H9 (cell line): Measurements from ENCODE around the gene ASH1L. TPM values are rescaled to one million over a fixed set of nuclear protein-coding genes. Genes with fewer than 3 reads are reported as not detected.

ENCODE experiments used
- DNase-seq: peaks from one replicate; pipeline ENCODE4 v3.0.0-alpha.2; 2017
- H2AFZ ChIP-seq: one replicate; pipeline ENCODE4 v1.6.1; 2013; ENCODE audit warnings: mild to moderate bottlenecking, low read length, control low read depth, moderate library complexity
- H2AK5ac ChIP-seq: 2 replicates; pipeline ENCODE4 v1.6.1; 2013; ENCODE audit warnings: low read length, control low read depth, mixed read lengths; ENCODE audit not compliant: insufficient read length
- H2BK120ac ChIP-seq: one replicate; pipeline ENCODE4 v1.6.1; 2013; ENCODE audit warnings: low read depth, mild to moderate bottlenecking, low read length, control low read depth, inconsistent platforms; ENCODE audit not compliant: poor library complexity, severe bottlenecking
- H2BK12ac ChIP-seq: 2 replicates; pipeline ENCODE4 v1.6.1; 2013; ENCODE audit warnings: low read length, control low read depth, mixed read lengths, low read depth; ENCODE audit not compliant: insufficient read length
- H2BK15ac ChIP-seq: 2 replicates; pipeline ENCODE4 v1.6.1; 2013; ENCODE audit warnings: low read depth, low read length, control low read depth
- H2BK20ac ChIP-seq: one replicate; pipeline ENCODE4 v1.6.1; 2013; ENCODE audit warnings: low read depth, mild to moderate bottlenecking, low read length, control low read depth, inconsistent platforms; ENCODE audit not compliant: poor library complexity, severe bottlenecking
- H2BK5ac ChIP-seq: 2 replicates; pipeline ENCODE4 v1.6.1; 2013; ENCODE audit warnings: low read length, control low read depth, mixed read lengths; ENCODE audit not compliant: insufficient read length
- H3K14ac ChIP-seq: 2 replicates; pipeline ENCODE4 v1.6.1; 2013; ENCODE audit warnings: low read length, control low read depth; ENCODE audit not compliant: insufficient read depth
- H3K18ac ChIP-seq: 2 replicates; pipeline ENCODE4 v1.6.1; 2013; ENCODE audit warnings: low read depth, mild to moderate bottlenecking, mixed read lengths, low read length, control low read depth; ENCODE audit not compliant: insufficient read length
- H3K23ac ChIP-seq: 2 replicates; pipeline ENCODE4 v1.6.1; 2013; ENCODE audit warnings: low read length, control low read depth, mixed read lengths, low read depth; ENCODE audit not compliant: insufficient read length
- H3K23me2 ChIP-seq: 2 replicates; pipeline ENCODE4 v1.6.1; 2013; ENCODE audit warnings: low read depth, mild to moderate bottlenecking, mixed read lengths, low read length, control low read depth; ENCODE audit not compliant: insufficient read length, poor library complexity, severe bottlenecking
- H3K27ac ChIP-seq: 2 replicates; pipeline ENCODE4 v1.5.1; 2013; ENCODE audit warnings: low read length, control low read depth, mixed read lengths, low read depth; ENCODE audit not compliant: insufficient read length
- H3K27me3 ChIP-seq: 2 replicates; pipeline ENCODE4 v1.6.1; 2013; ENCODE audit warnings: low read length, control low read depth, inconsistent platforms; ENCODE audit not compliant: insufficient read depth
- H3K4ac ChIP-seq: 2 replicates; pipeline ENCODE4 v1.6.1; 2013; ENCODE audit warnings: low read depth, mild to moderate bottlenecking, control low read depth, inconsistent platforms, low read length, moderate library complexity
- H3K4me1 ChIP-seq: 2 replicates; pipeline ENCODE4 v1.6.1; 2013; ENCODE audit warnings: low read length, control low read depth, inconsistent platforms; ENCODE audit not compliant: insufficient read depth
- H3K4me2 ChIP-seq: 2 replicates; pipeline ENCODE4 v1.6.1; 2013; ENCODE audit warnings: low read length, control low read depth, mixed read lengths; ENCODE audit not compliant: insufficient read length, insufficient read depth
- H3K56ac ChIP-seq: 2 replicates; pipeline ENCODE4 v1.6.1; 2013; ENCODE audit warnings: low read depth, mild to moderate bottlenecking, mixed read lengths, low read length, control low read depth; ENCODE audit not compliant: insufficient read length
- H3K79me1 ChIP-seq: 2 replicates; pipeline ENCODE4 v1.6.1; 2013; ENCODE audit warnings: low read depth, mild to moderate bottlenecking, moderate library complexity, low read length, control low read depth, inconsistent platforms; ENCODE audit not compliant: insufficient read depth, poor library complexity, severe bottlenecking
- H3K79me2 ChIP-seq: 2 replicates; pipeline ENCODE4 v1.6.1; 2013; ENCODE audit warnings: low read length, control low read depth, inconsistent platforms; ENCODE audit not compliant: insufficient read depth
- H3K9ac ChIP-seq: 2 replicates; pipeline ENCODE4 v1.6.1; 2013; ENCODE audit warnings: low read length, control low read depth, mixed read lengths; ENCODE audit not compliant: insufficient read length; ENCODE audit errors: extremely low read depth
- H3K9me3 ChIP-seq: one replicate; pipeline ENCODE4 v1.6.1; 2013; ENCODE audit warnings: low read depth, low read length, inconsistent platforms; ENCODE audit not compliant: control insufficient read depth
- H3T11ph ChIP-seq: one replicate; pipeline ENCODE4 v1.6.1; 2013; ENCODE audit warnings: mild to moderate bottlenecking, low read length, control low read depth, inconsistent platforms
- H4K20me1 ChIP-seq: one replicate; pipeline ENCODE4 v1.6.1; 2013; ENCODE audit not compliant: control insufficient read depth, insufficient read length, insufficient read depth
- H4K5ac ChIP-seq: 2 replicates; pipeline ENCODE4 v1.6.1; 2013; ENCODE audit warnings: low read depth, mild to moderate bottlenecking, mixed read lengths, low read length, control low read depth; ENCODE audit not compliant: insufficient read length
- H4K8ac ChIP-seq: replicated peaks from 2 replicates; pipeline ENCODE4 v1.6.1; 2013; ENCODE audit warnings: low read length, control low read depth, mixed read lengths, low read depth; ENCODE audit not compliant: insufficient read length
- H4K91ac ChIP-seq: 2 replicates; pipeline ENCODE4 v1.6.1; 2013; ENCODE audit warnings: low read depth, mild to moderate bottlenecking, moderate library complexity, mixed read lengths, low read length, control low read depth; ENCODE audit not compliant: insufficient read length
- H3K27ac Mint-ChIP-seq, 3 experiments: 2 replicates in 2 of 3; 3 replicates in 1 of 3; pipeline ENCODE4 v1.8.0; 2020 to 2021; ENCODE audit warnings: mixed read lengths in 3 of 3, mild to moderate bottlenecking in 1 of 3, moderate library complexity in 1 of 3
- H3K27me3 Mint-ChIP-seq: 2 replicates; pipeline ENCODE4 v1.8.0; 2021; ENCODE audit warnings: low read depth, mild to moderate bottlenecking, moderate library complexity, mixed read lengths
- H3K36me3 Mint-ChIP-seq, 3 experiments: 2 replicates in 2 of 3; 3 replicates in 1 of 3; pipeline ENCODE4 v1.8.0; 2020 to 2021; ENCODE audit warnings: low read depth in 3 of 3, mixed read lengths in 3 of 3; ENCODE audit not compliant: insufficient read depth in 1 of 3
- H3K4me1 Mint-ChIP-seq, 2 experiments: 2 replicates each; pipeline ENCODE4 v1.8.0; 2020; ENCODE audit warnings: mixed read lengths in 2 of 2
- H3K4me3 Mint-ChIP-seq, 2 experiments: 2 replicates in 1 of 2; 3 replicates in 1 of 2; pipeline ENCODE4 v1.8.0; 2020 to 2021; ENCODE audit warnings: mild to moderate bottlenecking in 2 of 2, mixed read lengths in 2 of 2, moderate library complexity in 1 of 2
- H3K9me3 Mint-ChIP-seq, 2 experiments: 2 replicates in 1 of 2; 3 replicates in 1 of 2; pipeline ENCODE4 v1.8.0; 2020; ENCODE audit warnings: mild to moderate bottlenecking in 2 of 2, mixed read lengths in 2 of 2, moderate library complexity in 1 of 2
- WGBS: extraction: QIAGEN DNeasy Blood & Tissue Kit; methylation state at CpG from one replicate; pipeline ENCODE4 v1.1.7; 2013; ENCODE audit warnings: missing lambda C conversion rate, low lambda C conversion rate, mixed read lengths; ENCODE audit not compliant: insufficient read length; ENCODE audit errors: extremely low coverage; 5-methylcytosine and 5-hydroxymethylcytosine counted together
- total RNA-seq: library from RNA; stranded (reverse); gene quantifications from 2 replicates; pipeline ENCODE4 v1.2.1, GENCODE V29; 2021
- TF ChIP-seq, protein P1 (sequence below): fragments of 200-600 bp; sonication (generic); conservative IDR thresholded peaks from 3 replicates; pipeline ENCODE4 v1.8.0; 2021; ENCODE audit warnings: antibody characterized with exemption, mild to moderate bottlenecking

Gene ASH1L
- total RNA-seq, 1 experiment from 2014 or later: 32.8 TPM

DNA sequence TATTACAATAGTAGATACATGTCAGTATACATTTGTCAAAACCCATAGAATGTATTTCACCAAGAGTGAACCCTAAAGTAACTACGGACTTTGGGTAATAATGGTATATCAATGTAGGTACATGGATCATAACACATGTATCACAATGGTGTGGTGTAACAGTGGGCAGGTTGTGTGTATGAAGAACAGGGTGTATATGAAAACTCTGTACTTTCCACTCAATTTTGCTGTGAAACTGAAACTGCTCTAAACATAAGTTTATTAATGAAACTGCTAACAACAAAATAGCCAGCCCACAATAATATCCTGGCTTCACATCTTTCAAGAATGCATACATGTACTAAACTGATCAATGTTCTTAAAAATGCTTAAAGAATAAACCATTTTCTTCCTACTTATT lies 151.7 kb downstream of the ASH1L start:
- Histone ChIP-seq H3K23me2 (no peaks in the 10 kb centered on the region), H4K91ac (no peak overlapping the region), H3K27ac (no peak overlapping the region), H3K23ac (no peak overlapping the region), H3K4me2 (no peak overlapping the region), H3K14ac (no peak overlapping the region), H3K4me1 (no peaks in the 10 kb centered on the region), H3K4ac (no peak overlapping the region), H3K79me1 (no peaks in the 10 kb centered on the region), H2BK20ac (no peak overlapping the region), H3K27me3 (no peaks in the 10 kb centered on the region), H3K56ac (no peak overlapping the region), H3K9ac (no peak overlapping the region), H4K20me1 (no peaks in the 10 kb centered on the region), H2AFZ (no peak overlapping the region), H3K18ac (no peak overlapping the region), H4K8ac (no peak overlapping the region), H2BK15ac (no peak overlapping the region), H2BK120ac (no peak overlapping the region), H3K79me2 (no peaks in the 10 kb centered on the region), H2BK12ac (no peak overlapping the region), H3T11ph (no peak overlapping the region), H3K9me3 (no peaks in the 10 kb centered on the region), H2AK5ac (no peak overlapping the region), H4K5ac (no peak overlapping the region), H2BK5ac (no peak overlapping the region)
- Mint-ChIP-seq H3K36me3 (peaks cover 3 to 30% (median 19%) of the 10 kb centered on the region in 3 experiments; a peak in 6 of 7 replicates), H3K27ac (no peak overlapping the region), H3K27me3 (no peaks in the 10 kb centered on the region), H3K4me3 (no peak overlapping the region), H3K4me1 (no peaks in the 10 kb centered on the region), H3K9me3 (no peaks in the 10 kb centered on the region)
- TF ChIP-seq, protein P1, sequence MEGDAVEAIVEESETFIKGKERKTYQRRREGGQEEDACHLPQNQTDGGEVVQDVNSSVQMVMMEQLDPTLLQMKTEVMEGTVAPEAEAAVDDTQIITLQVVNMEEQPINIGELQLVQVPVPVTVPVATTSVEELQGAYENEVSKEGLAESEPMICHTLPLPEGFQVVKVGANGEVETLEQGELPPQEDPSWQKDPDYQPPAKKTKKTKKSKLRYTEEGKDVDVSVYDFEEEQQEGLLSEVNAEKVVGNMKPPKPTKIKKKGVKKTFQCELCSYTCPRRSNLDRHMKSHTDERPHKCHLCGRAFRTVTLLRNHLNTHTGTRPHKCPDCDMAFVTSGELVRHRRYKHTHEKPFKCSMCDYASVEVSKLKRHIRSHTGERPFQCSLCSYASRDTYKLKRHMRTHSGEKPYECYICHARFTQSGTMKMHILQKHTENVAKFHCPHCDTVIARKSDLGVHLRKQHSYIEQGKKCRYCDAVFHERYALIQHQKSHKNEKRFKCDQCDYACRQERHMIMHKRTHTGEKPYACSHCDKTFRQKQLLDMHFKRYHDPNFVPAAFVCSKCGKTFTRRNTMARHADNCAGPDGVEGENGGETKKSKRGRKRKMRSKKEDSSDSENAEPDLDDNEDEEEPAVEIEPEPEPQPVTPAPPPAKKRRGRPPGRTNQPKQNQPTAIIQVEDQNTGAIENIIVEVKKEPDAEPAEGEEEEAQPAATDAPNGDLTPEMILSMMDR: no peak
- DNase-seq: no peak
- no CpG with 5 or more reads among the region's 1 CpG for WGBS
